GM18526 (cell line): Measurements from ENCODE around the gene PHLDB2.

ENCODE experiments used
- POLR2A ChIP-seq: IDR thresholded peaks from 3 replicates; pipeline ENCODE4 v1.6.1; 2011; ENCODE audit not compliant: insufficient read length; ENCODE audit errors: extremely low read depth

Gene PHLDB2

DNA sequence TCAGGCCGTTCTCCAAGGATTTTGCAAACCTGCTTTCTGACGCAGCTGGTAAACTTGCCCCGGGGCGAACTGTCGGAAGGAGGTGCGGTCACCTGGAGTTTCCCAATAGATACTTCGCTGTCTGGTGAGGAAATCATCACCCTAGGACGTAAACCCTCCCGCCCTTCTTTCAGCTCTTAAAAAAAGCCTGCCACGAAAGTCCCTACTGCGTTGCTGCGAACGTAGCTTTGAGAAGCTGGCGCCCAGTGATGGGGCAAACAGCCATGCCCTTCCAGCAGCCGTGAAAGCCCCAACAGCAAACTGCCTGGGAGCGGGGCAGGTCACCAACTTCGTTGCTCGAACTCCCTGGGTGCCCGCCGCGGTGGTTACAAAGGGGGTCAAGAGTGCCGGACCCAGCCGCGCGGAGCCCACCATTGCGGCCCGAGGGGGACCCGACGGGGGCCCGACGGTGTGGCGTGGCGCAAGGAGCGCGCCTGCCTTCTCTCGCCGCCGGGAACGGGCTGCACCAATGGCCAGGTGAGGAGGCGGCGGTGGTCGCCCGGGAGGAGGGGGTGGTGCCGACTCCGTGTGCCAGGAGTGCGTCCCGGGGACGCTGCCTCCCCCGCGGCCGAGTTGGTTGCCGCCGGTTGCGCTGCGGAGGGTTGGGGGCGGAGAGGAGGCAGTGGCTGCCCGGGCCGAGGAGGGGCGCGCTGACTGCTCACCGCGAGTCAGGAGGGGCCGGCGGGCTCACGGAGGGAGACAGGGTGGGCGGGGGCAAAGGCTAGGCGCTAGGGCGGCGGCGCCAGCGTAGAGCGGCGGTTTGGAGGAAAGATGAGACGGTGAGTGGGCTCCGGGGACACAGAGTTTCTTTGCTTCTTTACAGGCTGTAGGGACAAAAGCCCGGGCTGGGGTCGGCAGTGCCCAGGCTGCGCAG, at the start of gene PHLDB2:
TSS of gene PHLDB2 (plus strand) at position 205 of the 913 bp plus-strand sequence. CDS start 24,813 bp downstream, outside the sequence.
- no peak for TF ChIP-seq POLR2A

DNA sequence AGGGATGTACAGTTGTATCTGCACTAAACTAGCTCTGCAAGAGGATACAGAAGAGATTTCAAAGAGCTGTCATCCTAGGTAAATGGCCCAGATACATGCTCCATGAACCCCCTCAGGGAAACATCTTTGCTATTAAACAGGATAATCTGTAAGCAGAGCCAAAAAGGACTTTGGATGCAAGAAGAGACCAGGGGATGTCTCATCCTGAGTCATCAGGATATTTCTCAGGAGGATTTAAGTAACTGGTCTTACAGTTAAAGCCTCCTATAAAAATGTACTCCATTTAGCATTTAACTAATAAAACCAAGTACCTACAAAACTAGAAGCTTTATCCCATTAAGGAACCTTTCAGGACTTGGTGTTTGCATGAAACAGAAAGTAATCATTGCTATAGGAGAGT, 48.2 kb upstream of the PHLDB2 start:
- TF ChIP-seq POLR2A = no peak

DNA sequence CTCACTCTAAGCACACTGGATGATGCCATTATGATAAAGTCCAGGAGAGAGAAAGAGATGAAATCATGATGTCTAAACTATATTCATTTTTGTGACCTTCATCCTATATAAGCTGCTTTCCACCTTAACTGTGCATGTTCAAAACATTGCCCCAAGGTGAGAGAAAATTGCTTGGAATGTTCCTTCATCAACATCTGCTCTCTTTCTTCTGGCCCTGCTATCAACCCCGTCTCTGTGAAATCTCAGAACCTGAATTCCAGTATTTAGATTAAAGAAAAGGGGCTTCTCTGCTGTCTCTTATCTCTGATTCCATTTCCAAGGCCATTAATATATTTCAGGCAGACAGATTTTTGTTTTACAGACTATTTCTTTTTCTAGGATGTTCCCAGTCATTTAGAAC, 47.3 kb upstream of the PHLDB2 start:
- no peak for TF ChIP-seq POLR2A

DNA sequence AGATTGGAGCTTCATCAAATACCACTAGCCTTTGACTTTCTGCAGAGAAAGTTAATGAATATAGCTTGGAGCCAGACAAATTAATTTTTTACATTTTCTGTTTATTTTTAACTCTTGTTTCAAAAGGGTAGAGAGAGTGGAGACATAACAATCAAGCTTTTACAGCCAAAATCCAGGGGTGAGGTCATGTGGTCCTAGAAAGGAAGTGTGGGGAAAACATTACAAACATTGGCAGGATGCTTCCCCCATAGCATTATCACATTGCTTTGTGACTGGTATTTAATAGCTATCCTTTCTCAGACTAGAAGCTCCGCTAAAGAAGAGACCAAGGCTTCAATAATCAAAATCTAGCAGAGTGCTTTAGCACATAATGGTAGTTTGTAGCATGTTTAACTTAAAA, 46.4 kb upstream of the PHLDB2 start:
- no peak for TF ChIP-seq POLR2A

DNA sequence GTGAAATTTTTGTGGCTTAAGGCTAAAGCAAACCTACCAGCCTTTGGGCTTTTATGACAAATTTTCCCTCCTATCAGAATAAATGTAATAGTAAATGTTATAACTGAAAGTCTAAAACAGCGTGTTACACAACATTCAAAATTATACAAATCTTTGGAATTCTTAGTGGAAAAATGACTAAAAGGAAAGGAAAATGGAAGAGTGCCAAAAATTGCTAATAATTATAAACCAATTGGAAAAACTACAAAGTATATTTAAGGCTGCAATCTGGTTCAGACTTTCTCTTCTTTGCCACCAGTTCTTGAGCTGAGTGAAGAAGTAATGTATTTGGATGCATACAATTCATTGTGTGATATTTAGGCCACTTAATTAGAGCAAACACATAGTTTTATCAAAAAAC, 45.6 kb upstream of the PHLDB2 start:
- TF ChIP-seq POLR2A = no peak

DNA sequence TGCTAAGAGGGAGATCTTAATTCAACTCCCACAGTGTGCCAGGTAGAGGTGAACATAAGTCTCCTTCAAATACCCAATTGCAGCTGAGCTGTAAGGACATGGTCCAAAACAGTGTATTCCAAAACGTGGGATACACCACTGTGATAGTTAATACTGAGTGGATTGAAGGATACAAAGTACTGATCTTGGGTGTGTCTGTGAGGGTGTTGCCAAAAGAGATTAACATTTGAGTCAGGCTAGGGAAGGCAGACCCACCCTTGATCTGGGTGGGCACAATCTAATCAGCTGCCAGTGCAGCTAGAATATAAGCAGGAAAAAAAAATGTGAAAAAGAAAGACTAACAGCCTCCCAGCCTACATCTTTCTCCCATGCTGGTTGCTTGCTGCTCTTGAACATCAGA, 45.1 kb upstream of the PHLDB2 start:
- no peak for TF ChIP-seq POLR2A

DNA sequence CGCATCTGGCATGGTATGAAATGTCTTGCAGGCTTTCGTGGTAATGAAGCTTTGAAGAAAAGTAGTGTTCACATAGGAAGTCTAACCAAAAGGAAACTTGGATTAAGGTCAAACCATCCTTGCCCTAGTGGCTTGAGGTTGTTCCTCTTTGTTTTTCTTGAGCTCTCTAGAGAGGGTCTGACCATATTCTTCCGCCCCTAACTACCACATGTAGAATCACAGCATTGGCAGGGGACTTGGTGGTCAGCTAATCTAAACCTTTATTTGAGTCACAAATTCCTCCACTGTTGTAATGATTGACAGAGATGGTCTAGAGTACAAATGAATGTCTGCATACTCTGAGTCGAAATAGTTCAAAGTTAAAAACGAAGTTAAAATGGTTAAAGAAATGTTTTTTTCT, 39.1 kb upstream of the PHLDB2 start:
- TF ChIP-seq POLR2A = no peak

DNA sequence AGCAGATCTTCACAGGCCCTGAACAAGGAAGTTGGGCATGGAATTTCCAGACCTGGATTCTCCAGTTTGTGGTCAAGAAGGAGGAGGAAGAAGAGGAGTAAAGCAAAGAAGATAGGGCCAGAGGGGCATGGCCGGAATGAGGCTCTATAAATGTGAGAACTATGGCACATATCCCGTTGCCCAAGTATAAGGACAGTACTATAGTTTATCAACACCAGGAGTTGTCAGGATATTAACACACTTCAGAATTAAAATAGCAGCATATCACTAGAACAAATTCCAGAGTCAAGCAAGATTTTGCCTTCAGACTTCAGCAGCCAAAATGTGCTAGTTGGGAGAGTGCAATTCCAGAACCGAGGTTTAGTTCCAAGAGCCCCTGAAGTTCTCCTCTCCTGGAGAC, 38.4 kb upstream of the PHLDB2 start:
- no peak for TF ChIP-seq POLR2A

DNA sequence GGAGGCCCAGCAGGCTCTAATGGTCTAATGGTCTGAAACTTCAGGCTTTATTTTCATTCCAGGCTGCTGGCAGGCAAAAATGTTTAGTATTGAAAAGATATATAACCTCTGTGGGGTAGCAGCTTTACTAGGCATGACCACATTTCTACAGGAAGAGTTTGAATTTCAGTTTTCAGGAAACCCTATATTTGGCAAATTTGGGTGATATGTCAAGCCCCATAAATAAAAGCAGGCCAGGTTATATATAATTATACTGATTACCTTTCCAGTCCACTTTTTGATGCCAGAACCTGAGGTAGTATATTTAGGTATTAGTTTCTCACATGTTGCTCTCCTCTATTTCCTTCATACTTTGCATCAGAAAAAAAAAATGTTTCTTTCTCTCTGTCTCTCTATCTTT, 37.2 kb upstream of the PHLDB2 start:
- TF ChIP-seq POLR2A = no peak

DNA sequence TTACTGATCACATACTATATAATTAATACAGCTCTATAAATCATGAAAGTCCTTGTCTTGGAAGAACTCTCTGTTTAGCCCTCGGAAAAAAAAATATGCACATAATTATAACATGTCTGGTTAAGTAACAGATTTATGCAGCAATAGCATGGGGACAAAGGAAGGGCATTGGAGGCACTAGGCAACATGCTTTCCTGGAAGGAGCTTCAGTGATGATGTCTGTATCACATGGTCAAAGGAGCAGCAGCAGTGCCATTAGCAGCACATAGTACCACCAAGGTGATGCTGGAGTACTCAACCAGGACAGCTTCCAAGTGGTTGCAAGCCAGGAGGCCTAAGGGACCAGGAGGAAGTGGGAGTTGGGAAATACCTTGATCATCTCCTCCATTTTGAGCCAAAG, 36.3 kb upstream of the PHLDB2 start:
- TF ChIP-seq POLR2A = no peak

DNA sequence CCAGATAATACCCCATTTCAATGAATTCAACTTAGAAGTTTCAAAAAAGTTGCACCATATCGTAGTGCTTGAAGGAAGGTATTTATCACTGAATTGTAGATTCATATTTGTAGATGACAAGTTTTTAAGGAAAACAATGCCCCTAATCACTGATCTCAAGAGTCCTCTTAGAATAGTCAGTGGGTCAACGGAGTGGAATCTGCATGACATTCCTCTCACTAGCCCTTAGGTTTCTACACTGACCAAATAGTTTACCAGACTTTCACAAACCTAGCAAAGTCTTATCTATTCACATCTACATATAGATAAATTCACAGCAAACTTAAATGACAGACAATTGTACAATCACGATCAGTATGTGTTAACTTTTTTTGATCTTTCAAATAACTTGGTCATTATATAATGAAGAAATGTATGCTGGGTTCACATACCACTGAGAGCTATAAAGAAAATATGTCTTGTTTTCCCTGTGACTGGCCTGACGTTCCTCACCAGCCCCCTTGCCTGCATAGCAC, 35.7 kb upstream of the PHLDB2 start:
- no peak for TF ChIP-seq POLR2A

DNA sequence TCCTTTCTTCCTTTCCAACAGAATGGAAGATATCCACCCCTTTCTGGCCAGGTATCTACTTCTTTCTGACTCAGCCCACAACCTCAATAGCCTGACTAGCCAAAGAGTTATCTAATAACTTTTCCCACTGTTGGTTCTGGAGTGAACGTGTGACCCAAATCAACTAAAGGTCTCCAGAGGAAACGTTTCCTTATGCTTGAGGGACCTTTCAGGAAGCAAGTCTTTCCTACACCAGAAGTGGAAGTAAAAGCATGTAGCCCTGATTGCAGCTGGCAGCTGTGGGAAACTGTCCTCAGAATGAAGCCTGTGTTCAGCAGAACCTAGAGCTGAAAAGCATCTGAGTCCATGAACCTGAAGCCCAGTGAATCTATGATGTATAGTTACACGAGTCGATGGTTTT, 34.7 kb upstream of the PHLDB2 start:
- no peak for TF ChIP-seq POLR2A

DNA sequence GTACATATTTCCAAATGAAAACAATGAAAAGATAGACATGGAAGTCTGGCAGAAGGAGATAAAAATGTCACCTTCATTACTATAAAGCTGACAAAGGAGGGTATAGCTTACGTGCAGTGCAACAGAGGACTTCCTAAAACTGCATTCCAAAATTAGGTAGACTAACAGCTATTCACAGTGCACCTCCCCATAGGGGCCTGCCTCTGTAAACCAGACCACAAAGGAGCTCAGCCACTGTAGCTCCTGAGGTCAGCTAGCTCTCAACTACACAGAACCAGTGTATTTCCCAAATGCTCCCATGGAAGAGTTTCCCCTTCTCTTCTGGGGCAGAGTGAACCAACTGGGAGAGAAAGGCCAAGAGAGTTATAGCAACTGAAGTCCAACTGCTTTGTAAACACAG, 31.2 kb upstream of the PHLDB2 start:
- no peak for TF ChIP-seq POLR2A

DNA sequence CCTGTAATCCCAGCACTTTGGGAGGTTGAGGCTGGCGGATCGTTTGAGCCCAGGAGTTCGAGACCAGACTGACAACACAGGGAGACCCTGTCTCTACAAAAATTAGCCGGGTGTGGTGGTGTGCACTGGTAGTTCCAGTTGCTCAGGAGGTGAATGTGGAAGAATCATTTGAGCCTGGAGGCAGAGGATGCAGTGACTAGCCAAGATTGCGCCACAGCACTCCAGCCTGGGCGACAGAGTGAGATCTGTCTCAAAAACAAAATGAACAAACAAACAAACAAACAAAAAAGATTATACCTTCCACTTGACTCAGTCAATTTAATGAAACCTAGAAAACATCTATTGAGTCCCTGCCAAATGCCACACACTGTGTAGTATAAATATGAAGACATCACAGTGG, 30.5 kb upstream of the PHLDB2 start:
- TF ChIP-seq POLR2A = no peak

DNA sequence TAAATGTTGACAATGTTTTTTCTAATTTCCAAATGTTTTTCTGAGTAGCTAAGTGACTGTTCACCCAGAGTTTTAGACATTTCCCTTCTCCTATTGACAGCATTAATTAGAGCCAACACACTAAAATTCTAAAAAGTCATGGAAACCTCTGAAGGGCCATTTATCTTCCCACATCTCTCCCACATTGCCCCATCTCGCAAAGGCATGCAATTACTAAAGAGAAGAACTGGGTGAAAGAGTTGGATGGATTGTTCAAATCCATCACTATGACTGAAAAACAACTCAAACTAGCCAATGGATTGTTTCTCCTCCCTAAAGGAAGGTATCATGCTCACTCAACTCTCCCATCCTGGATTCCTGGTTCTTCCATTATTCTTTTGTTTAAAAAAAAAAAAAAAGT, 30.0 kb upstream of the PHLDB2 start:
- TF ChIP-seq POLR2A = no peak

DNA sequence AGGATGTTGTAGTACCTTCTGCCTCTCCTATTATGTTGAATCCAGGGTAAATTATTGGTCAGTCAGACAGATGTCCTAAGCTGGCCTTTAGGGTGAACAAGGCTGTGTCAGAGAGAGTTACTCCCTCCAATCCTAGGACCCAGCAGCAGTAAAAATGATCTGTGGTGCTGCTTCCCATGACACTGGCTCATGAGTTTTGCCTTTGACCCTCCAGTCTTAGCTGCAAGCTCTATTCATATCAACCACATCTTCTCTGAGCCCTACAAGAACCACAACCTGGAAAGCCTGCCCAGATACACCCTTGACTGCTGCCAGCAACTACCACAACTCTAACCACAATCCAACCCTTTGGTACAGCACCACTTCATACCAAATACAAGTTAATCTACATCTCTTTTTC, 27.2 kb upstream of the PHLDB2 start:
- no peak for TF ChIP-seq POLR2A

DNA sequence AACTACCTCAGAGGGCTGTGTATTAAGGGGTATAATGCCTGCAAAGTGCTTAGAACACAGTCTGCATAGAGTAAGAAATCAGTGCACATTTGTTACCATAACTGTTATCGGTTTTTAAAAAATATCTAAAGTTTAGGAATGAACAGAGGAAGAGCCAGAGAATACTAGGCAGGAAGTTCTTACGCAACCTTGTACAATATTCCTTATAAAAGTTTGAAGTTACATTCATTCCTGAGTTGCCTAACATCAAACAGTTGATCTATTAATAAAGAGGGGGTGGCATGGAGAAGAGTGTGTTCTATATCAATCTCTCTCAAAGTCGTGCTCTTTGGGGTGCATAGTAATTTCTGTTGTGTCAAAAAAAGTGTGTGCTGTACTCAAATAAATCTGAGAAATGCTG, 22.0 kb upstream of the PHLDB2 start:
- no peak for TF ChIP-seq POLR2A
